GM12878 (cell line): ENCODE data around the gene NINL.

Experiments used
- BHLHE40 ChIP-seq, 2 experiments: fragments of 450-650 bp in 1 of 2; IDR thresholded peaks; 2 replicates each; pipeline ENCODE4 v1.6.1; 2011 to 2017; ENCODE audit warnings: low read depth in 2 of 2, borderline replicate concordance in 1 of 2, improper control_type of control experiment in 1 of 2, low read length in 1 of 2, mild to moderate bottlenecking in 1 of 2
- CTCF ChIP-seq, 3 experiments: IDR thresholded peaks in 2 of 3; conservative IDR thresholded peaks in 1 of 3; 2 replicates each; pipeline ENCODE4 v1.5.1; 2011; ENCODE audit warnings: low read depth in 3 of 3, low read length in 3 of 3, mild to moderate bottlenecking in 3 of 3, control low read depth in 2 of 3, moderate library complexity in 2 of 3, inconsistent platforms in 1 of 3, mixed read lengths in 1 of 3; ENCODE audit not compliant: control insufficient read depth in 2 of 3, insufficient read depth in 1 of 3; ENCODE audit errors: extremely low read depth in 1 of 3
- ETV6 ChIP-seq, 2 experiments: fragments of 450-650 bp in 1 of 2; IDR thresholded peaks in 1 of 2; conservative IDR thresholded peaks in 1 of 2; 2 replicates each; pipeline ENCODE4 v1.6.1; 2014; ENCODE audit warnings: antibody characterized with exemption in 1 of 2, borderline replicate concordance in 1 of 2, low read depth in 1 of 2, mild to moderate bottlenecking in 1 of 2, moderate library complexity in 1 of 2
- JUND ChIP-seq: IDR thresholded peaks from 2 replicates; pipeline ENCODE4 v1.6.1; 2012; ENCODE audit warnings: low read depth, mild to moderate bottlenecking, low read length, improper control_type of control experiment, moderate library complexity
- POLR2A ChIP-seq: IDR thresholded peaks from 2 replicates; pipeline ENCODE4 v1.6.1; 2011; ENCODE audit warnings: low read depth, mild to moderate bottlenecking, low read length
- USF2 ChIP-seq: IDR thresholded peaks from 2 replicates; pipeline ENCODE4 v1.6.1; 2011; ENCODE audit warnings: low read depth, low read length, improper control_type of control experiment, borderline replicate concordance
- ZZZ3 ChIP-seq: IDR thresholded peaks from 2 replicates; pipeline ENCODE4 v1.6.1; 2011; ENCODE audit warnings: low read depth; ENCODE audit not compliant: control insufficient read depth, insufficient read length

- no peak for TF ChIP-seq ETV6 (conservative IDR thresholded peaks at IDR 0.05 in 1 of 2, IDR thresholded peaks at IDR 0.05 in 1 of 2; ENCODE audit: borderline replicate concordance in 1 of 2, low read depth in 1 of 2)
- no peak for TF ChIP-seq CTCF (IDR thresholded peaks at IDR 0.05 in 2 of 3, conservative IDR thresholded peaks at IDR 0.05 in 1 of 3; ENCODE audit: control insufficient read depth in 2 of 3, extremely low read depth in 1 of 3, insufficient read depth in 1 of 3, low read depth in 3 of 3, low read length in 3 of 3)
- no peak for TF ChIP-seq ZZZ3
- no peak for TF ChIP-seq USF2
- TF ChIP-seq JUND, result no peak
- TF ChIP-seq POLR2A, result no peak
- TF ChIP-seq BHLHE40 (IDR thresholded peaks at IDR 0.05; ENCODE audit: borderline replicate concordance in 1 of 2, low read depth in 2 of 2, low read length in 1 of 2), result no peak
These were observed 37.3 kb downstream of the NINL start for GRCh38 chr20:25547999-25548398.
